Measurements from ENCODE around the gene OR2H2.

The OR2H2 gene

DNA sequence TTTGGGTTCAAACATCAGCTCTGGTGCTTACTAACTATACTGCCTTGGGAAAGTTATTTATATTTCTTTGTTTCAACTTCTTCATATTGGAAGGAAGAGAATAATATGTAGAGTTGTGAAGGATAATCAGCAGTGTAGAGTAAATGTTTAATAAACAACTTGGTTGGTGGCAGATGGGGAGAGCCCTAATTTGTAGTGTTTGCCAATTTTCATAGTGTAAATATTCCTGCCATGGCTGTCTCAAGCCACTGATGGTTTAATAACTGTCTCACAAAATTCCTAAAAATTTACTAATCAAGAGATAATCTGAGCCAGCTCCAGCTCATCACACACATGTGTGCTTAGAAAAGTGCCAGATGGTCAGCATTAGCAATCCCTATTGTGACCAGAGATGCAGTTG, at the start of gene OR2H2:
Gene OR2H2 (plus strand): TSS at position 301 of the 400 bp plus-strand sequence. CDS start 2,824 bp downstream, outside the sequence.
- DNase-seq (ENCODE audit: low read depth) = no peak
- TF ChIP-seq CTCF (IDR thresholded peaks at IDR 0.05; ENCODE audit: insufficient read depth, low read depth, low read length, missing control alignments) = no peak

GRCh38 chr6:29537714-29538403, 47.1 kb upstream of the OR2H2 start:
- no peak overlapping the region for H3K4me3 ChIP-seq (ENCODE audit: low read length)
- no peak for DNase-seq (ENCODE audit: low read depth)
- TF ChIP-seq CTCF (IDR thresholded peaks at IDR 0.05; ENCODE audit: insufficient read depth, low read depth, low read length, missing control alignments) = no peak

More for the DNA sequence above, at the start of gene OR2H2:
- H3K4me3 ChIP-seq (ENCODE audit: low read length) = no peak within 1 kb of the TSS

- H3K4me3 ChIP-seq (ENCODE audit: low read length) = no peak overlapping the region
- DNase-seq (ENCODE audit: low read depth) = no peak
- TF ChIP-seq CTCF (IDR thresholded peaks at IDR 0.05; ENCODE audit: insufficient read depth, low read depth, low read length, missing control alignments) = no peak
These were observed 37.3 kb upstream of the OR2H2 start for GRCh38 chr6:29547573-29547972.

DNA sequence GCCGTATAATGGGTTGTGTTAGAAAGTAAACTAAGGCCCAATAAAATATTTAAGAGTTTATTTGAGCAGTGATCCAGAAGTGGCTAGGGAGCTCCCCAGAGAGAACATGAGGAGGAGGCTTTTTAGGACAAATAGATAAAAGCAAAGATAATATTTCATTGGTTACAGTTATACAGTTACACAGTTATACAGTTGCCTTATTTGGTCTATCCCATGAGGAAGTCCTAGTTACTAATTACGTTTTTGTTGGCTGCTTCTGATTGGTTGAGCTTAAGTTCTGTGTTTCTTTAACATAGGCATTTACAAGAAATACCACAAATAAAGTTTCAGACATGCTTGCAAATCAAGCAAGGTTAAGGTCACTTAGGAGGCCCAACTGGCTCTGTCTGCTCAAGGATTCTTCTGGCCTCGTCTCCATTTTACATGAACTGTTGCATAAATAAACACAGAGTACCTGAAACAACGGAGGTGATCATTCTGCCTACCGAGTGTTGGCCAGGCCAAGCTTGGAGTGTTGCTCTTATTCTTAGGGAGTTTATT, 32.3 kb upstream of the OR2H2 start:
- peak; percentile 68 for DNase-seq (ENCODE audit: low read depth)
- H3K4me3 ChIP-seq (ENCODE audit: low read length) = no peak overlapping the region
- no peak for TF ChIP-seq CTCF (IDR thresholded peaks at IDR 0.05; ENCODE audit: insufficient read depth, low read depth, low read length, missing control alignments)

- peak; percentile 67 for DNase-seq (ENCODE audit: low read depth)
- H3K4me3 ChIP-seq (ENCODE audit: low read length) = no peak overlapping the region
- TF ChIP-seq CTCF (IDR thresholded peaks at IDR 0.05; ENCODE audit: insufficient read depth, low read depth, low read length, missing control alignments) = no peak
These were observed 31.5 kb upstream of the OR2H2 start for GRCh38 chr6:29553268-29554057.

GRCh38 chr6:29554764-29555163, 30.2 kb upstream of the OR2H2 start:
- DNase-seq (ENCODE audit: low read depth) = peak; percentile 16
- TF ChIP-seq CTCF (IDR thresholded peaks at IDR 0.05; ENCODE audit: insufficient read depth, low read depth, low read length, missing control alignments) = no peak
- no peak overlapping the region for H3K4me3 ChIP-seq (ENCODE audit: low read length)

Measured in epithelial cell of esophagus (primary cell).